Measurements from ENCODE around the gene EIF5B.

GRCh38 chr2:99404797-99405669 lies 67.8 kb downstream of the EIF5B start:
- no peak for TF ChIP-seq CTCF (IDR thresholded peaks at IDR 0.05)
- TF ChIP-seq POLR2A (IDR thresholded peaks at IDR 0.05) = no peak
- no peak for TF ChIP-seq EP300 (IDR thresholded peaks at IDR 0.05)

Measured in tibial nerve (tissue), 4 donors.